RWPE1 (cell line): Measurements from ENCODE around the gene ZNF740.

Source experiments
- CTCF ChIA-PET: fragments of 350-600 bp; sonication (Branson Sonifier 250); formaldehyde crosslinking; extraction: SDS; loops from one replicate; lab custom pipeline; 2021; lab: Yijun Ruan, JAX
- POLR2A ChIA-PET: fragments of 400-600 bp; formaldehyde crosslinking; extraction: SDS; loops from one replicate; lab custom pipeline; 2020; ENCODE audit warnings: antibody characterized with exemption; ENCODE audit not compliant: low non-redundant PET; lab: Yijun Ruan, JAX
- DNase-seq: peaks from one replicate; pipeline ENCODE4 v3.0.0; 2012; ENCODE audit warnings: low spot score
- H3K27ac ChIP-seq: fragments of 450-650 bp; 2 replicates; pipeline ENCODE4 v1.5.1; 2017
- TF ChIP-seq, protein P1 (sequence below): fragments of 450-650 bp; conservative IDR thresholded peaks from 2 replicates; pipeline ENCODE4 v1.5.1; 2017; ENCODE audit warnings: low read depth, mild to moderate bottlenecking

The ZNF740 gene

DNA sequence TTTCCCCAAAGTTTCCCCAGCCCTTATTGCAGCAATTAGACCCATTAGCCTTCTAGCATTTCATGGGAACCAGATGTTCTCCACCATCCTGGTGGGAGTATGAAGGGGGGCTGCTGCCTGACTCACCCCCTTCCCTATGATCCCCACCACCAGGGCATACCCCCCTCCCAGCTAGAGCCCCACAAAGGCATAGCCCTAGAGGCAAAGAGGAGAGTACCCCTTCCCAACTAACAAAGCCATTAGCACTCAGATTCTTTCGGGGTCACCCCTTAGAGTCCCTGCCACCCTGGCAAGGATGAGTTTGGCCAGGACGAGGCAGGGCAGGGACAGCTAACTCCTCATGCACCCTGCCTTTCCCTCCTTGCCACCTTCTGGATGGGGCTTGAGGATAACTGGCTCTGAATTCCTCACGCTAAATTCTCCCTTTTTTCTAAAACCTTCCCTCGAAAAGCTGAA, 42.3 kb downstream of the ZNF740 start:
- ChIA-PET POLR2A (interaction anchor here (0.7 kb wide), 1 partner anchor 17 kb away, joined by 4 read pairs; no protein-coding TSS in a partner anchor), CTCF (interaction anchor here (0.6 to 0.9 kb wide), 4 partner anchors 29 to 169 kb away, joined by 3 to 6 read pairs (median 4); no protein-coding TSS in a partner anchor)
- DNase-seq, result no peak
- H3K27ac ChIP-seq, result peak overlapping the region; percentile 99
- TF ChIP-seq, protein P1, sequence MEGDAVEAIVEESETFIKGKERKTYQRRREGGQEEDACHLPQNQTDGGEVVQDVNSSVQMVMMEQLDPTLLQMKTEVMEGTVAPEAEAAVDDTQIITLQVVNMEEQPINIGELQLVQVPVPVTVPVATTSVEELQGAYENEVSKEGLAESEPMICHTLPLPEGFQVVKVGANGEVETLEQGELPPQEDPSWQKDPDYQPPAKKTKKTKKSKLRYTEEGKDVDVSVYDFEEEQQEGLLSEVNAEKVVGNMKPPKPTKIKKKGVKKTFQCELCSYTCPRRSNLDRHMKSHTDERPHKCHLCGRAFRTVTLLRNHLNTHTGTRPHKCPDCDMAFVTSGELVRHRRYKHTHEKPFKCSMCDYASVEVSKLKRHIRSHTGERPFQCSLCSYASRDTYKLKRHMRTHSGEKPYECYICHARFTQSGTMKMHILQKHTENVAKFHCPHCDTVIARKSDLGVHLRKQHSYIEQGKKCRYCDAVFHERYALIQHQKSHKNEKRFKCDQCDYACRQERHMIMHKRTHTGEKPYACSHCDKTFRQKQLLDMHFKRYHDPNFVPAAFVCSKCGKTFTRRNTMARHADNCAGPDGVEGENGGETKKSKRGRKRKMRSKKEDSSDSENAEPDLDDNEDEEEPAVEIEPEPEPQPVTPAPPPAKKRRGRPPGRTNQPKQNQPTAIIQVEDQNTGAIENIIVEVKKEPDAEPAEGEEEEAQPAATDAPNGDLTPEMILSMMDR, result no peak

DNA sequence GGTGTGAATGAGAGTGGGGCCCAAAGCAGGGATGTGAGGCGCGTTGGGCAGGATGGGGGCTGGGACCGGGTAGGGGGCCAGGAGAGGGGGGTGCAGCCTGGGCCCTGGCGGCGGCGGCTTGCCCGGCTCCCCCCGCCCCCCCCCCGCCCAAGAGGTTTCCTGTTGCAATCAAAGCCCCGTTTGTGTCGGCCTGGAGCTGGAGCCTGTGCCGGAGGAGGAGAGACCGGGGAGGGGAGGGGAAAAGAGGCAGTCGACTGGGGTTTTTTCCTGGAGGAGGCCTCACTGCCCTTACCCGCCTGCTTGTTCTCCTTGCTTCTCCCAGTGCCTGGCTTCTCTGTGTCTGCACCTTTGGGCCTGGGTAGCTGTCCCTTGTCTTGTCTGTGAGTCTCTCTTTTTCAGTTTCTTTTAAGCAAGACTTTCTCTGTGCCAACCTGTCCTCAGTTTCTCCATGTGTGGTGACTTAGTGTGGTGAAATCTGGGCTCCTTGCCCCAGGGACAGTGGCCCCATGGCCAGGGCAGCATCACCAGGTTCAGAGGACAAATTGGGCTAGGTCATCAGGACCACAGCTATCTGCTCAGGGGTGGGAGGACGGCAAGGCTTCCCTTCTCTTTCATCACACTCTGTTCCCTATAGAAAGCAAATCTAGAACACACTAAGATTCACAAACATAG, 43.0 kb downstream of the ZNF740 start:
- DNase-seq, result no peak
- TF ChIP-seq, protein P1, result no peak
- CTCF ChIA-PET, result interaction anchor here (0.6 to 0.7 kb wide), 2 partner anchors 37 to 170 kb away, joined by 3 read pairs; no protein-coding TSS in a partner anchor
- peak overlapping the region; percentile 99 for H3K27ac ChIP-seq
- POLR2A ChIA-PET, result no interaction called here

DNA sequence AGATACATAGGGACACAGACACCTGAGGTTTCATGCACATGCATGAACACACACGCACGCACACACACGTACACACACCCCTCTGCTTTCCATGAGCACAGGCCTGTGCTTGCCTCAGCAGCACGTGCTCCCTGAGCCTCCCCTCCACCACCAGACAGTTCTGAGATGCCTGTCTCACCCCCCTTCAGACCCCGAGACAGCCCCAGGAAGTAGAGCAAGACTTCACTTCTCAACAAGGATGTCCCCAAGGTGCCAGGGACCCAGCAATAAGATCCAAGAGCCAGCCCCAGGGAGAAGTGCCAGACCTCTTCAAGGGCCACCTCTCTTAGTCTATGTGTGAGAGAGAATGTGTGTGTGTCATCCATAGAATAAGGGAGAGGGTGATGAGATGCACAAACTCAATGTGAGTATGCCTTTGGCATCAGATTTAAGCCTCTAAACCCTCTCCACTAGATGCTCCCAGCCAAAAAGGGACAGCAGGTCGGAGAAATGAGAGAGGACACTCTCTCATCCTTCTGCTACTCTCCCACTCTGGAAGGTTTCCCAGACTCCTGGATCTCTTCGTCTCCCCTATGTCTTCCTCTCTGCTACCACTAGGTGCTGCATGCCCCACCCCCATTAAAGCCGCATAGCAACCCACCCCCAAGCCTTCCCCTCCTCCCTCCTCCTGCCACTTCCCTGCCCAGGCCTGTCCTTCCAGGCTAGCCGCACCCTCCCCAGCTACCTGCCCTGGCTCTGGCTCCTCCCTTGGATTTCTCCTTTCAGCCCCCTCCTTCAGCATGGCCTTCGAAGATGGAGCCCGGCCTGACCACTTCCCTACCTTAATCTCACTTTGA, 43.8 kb downstream of the ZNF740 start:
- ChIA-PET POLR2A (interaction anchor here (0.9 kb wide), 1 partner anchor 10 kb away, joined by 3 read pairs; no protein-coding TSS in a partner anchor), CTCF (interaction anchor here (0.7 to 0.8 kb wide), 3 partner anchors 27 to 182 kb away, joined by 3 to 4 read pairs (median 3); no protein-coding TSS in a partner anchor)
- peak; percentile 79 for DNase-seq
- TF ChIP-seq, protein P1, result peak; percentile 44
- peak overlapping the region; percentile 99 for H3K27ac ChIP-seq

DNA sequence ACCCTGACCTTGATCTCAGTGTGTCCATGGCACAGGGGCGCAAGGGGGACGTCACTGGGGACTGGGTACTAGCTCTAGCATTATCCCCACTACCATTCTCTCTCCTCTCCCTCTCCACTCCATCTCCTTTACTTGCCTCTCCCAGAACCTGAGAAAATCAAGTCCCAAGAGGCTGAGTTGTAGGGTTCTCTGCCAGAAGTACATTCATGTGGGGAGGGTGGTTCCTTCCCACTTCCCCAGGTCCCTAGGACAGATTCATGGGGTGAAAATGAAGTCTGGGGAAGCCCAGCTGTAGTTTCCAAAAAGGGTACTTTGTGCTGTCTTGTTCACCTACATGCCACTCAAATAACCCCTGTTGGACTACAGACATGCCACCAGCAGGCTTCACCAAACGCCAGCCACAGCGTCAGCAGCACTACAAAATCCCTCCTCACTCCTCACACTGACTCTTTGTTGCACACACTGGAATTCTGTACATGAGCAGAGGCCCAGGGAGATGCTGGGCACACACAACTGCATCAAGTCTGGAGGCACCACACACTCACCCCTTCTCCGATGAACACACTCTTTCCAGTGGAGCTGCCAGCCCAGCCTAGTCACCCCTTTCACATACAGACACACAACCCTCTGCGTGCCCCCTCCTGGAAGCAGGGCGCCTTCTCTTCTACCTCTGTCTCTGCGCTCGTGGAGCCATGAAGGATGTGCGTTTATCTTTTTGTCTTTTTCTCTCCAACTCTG, 44.5 kb downstream of the ZNF740 start:
- POLR2A ChIA-PET, result interaction anchor here (0.5 to 0.9 kb wide), 3 partner anchors 11 to 74 kb away, joined by 3 to 13 read pairs (median 4); partner anchors contain the start of gene MYG1
- DNase-seq, result no peak
- peak overlapping the region; percentile 99 for H3K27ac ChIP-seq
- CTCF ChIA-PET, result interaction anchor here (0.7 to 1.4 kb wide), 4 partner anchors 11 to 183 kb away, joined by 3 to 8 read pairs (median 4); no protein-coding TSS in a partner anchor
- TF ChIP-seq, protein P1, result no peak

DNA sequence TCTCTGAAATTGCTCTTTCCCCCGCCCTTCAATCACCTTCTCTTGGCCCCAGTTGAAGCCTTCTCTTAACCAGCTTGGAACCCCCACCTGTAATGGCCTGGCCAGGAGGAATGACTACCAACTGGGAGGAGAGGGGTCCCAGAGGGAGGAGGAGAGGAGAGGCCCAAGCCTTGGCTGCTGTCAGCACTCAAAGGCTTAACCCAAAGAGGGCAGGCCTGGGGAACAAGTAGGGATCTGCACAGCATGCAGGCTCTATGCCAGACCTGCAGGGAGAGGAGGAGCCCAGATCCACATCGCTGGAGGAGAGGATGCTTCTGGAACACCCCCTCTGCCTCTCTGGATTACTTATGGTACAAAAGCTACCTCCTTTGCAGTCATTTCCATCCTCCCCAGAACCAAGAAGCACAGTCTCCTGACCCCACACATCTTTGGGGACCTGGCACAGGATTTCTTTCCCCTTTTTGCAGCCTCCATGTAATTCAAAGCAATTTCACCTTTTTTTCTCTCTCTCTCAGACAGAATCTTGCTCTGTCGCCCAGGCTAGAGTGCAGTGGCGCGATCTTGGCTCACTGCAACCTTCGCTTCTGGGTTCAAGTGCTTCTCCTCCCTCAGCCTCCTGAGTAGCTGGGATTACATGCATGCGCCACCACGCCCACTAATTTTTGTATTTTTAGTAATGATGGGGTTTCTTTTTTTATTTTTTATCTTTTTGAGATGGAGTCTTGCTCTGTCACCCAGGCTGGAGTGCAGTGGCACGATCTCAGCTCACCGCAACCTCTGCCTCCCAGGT, 45.3 kb downstream of the ZNF740 start:
- ChIA-PET POLR2A (interaction anchor here (0.5 to 0.6 kb wide), 2 partner anchors 14 to 73 kb away, joined by 4 to 13 read pairs; partner anchors contain the start of gene MYG1), CTCF (interaction anchor here (0.5 to 1.4 kb wide), 3 partner anchors 11 to 283 kb away, joined by 4 to 8 read pairs (median 7); no protein-coding TSS in a partner anchor)
- H3K27ac ChIP-seq, result peak overlapping the region; percentile 99
- DNase-seq, result peak; percentile 56
- TF ChIP-seq, protein P1, result no peak
